Posterior vena cava (tissue), 2 donors: ENCODE results near the gene ACOT13. TPM values are rescaled to one million over a fixed set of nuclear protein-coding genes. Genes with fewer than 3 reads are reported as not detected.
"Not testable (repeated sequence)": the region's sequence is repeated elsewhere in the genome, so short reads cannot be mapped to it uniquely, and the experiment has no call there.

Experiments used
- DNase-seq: peaks from one replicate; pipeline ENCODE4 v3.0.0-alpha.2; 2020; ENCODE audit warnings: low spot score
- intact Hi-C, 2 donors: fragments of 100-400 bp; cut with DNase I; formaldehyde crosslinking; loops; one replicate each; pipeline versions ENCODE4 v1.14.1 to v1.14.2; 2022 to 2023
- total RNA-seq, 2 donors: library from RNA; stranded (reverse); fragmentation: NEBNext Ultra II Directional; extraction: Animal tissue kit (Norgen Biotek cat#: 25700); gene quantifications; one replicate each; pipeline ENCODE4 v1.2.1, GENCODE V29; 2021
- donor health status: DM: yes; HTN: yes; CAD: no.
- donor health status: DM: yes; HTN: yes; CAD: no.

ACOT13 gene
- total RNA-seq, 2 donors from 2014 or later = 10.4 to 11.4 TPM

- DNase-seq, intact Hi-C loops: not testable (repeated sequence)
Measured at GRCh38 chr6:24750878-24751277, 84.0 kb downstream of the ACOT13 start.

- intact Hi-C loops = no loop called here
- DNase-seq = no peak
Measured at GRCh38 chr6:24752503-24752902, 85.6 kb downstream of the ACOT13 start.

GRCh38 chr6:24752917-24753492, 86.1 kb downstream of the ACOT13 start:
- DNase-seq = no peak
- intact Hi-C loops = no loop called here

GRCh38 chr6:24753545-24753944, 86.7 kb downstream of the ACOT13 start:
- no peak for DNase-seq
- intact Hi-C loops = no loop called here

- DNase-seq, intact Hi-C loops: not testable (repeated sequence)
Measured at GRCh38 chr6:24754378-24754777, 87.5 kb downstream of the ACOT13 start.

Other genes starting within 250 kb of the ACOT13 start
- 1 to 10 TPM; 2.5 to 4.1 TPM for gene GPLD1, start 177.5 kb upstream of the ACOT13 start, total RNA-seq
- gene ALDH5A1, start 172.1 kb upstream of the ACOT13 start, total RNA-seq = 1 to 10 TPM; 4.0 to 4.8 TPM
- under 1 TPM in 1 of 2 donors, not detected in 1; 0.09 TPM for gene KIAA0319, start 20.9 kb upstream of the ACOT13 start, total RNA-seq
- 10 to 100 TPM; 25.8 to 32.8 TPM for gene TDP2, start 178 bp upstream of the ACOT13 start, total RNA-seq
- 10 to 100 TPM; 63.9 to 70.3 TPM for gene C6orf62, start 52.1 kb downstream of the ACOT13 start, total RNA-seq
- gene GMNN, start 107.9 kb downstream of the ACOT13 start, total RNA-seq = 1 to 10 TPM; 6.0 to 7.5 TPM
- not detected for gene ARMH2, start 131.8 kb downstream of the ACOT13 start, total RNA-seq